CD14-positive monocyte (primary cell): ENCODE measurements around the gene IL19. TPM values are rescaled to one million over a fixed set of nuclear protein-coding genes. Genes with fewer than 3 reads are reported as not detected.
"Not testable (repeated sequence)": the region's sequence is repeated elsewhere in the genome, so short reads cannot be mapped to it uniquely, and the experiment has no call there.

Source experiments
- DNase-seq, 3 donors: peaks; one replicate each; pipeline ENCODE4 v3.0.0-alpha.2; 2011 to 2022
- H2AFZ ChIP-seq: 2 replicates; pipeline ENCODE4 v1.6.0; 2012; ENCODE audit warnings: mild to moderate bottlenecking, low read depth, low read length, inconsistent platforms; ENCODE audit not compliant: insufficient read depth, poor library complexity, severe bottlenecking
- H3K27ac ChIP-seq, 2 donors: 1 replicate in 1 of 2; 2 replicates in 1 of 2; pipeline ENCODE4 v1.5.1; 2012 to 2013; ENCODE audit warnings: low read length in 2 of 2, control low read depth in 1 of 2, inconsistent platforms in 1 of 2, low read depth in 1 of 2, mild to moderate bottlenecking in 1 of 2
- H3K27me3 ChIP-seq, 2 donors: one replicate each; pipeline versions ENCODE4 v1.6.0 to v1.6.1; 2011 to 2013; ENCODE audit warnings: low read length in 2 of 2; ENCODE audit not compliant: control insufficient read depth in 2 of 2, insufficient read depth in 2 of 2
- H3K36me3 ChIP-seq, 2 donors: replicated peaks in 1 of 2; 1 replicate in 1 of 2; 2 replicates in 1 of 2; pipeline versions ENCODE4 v1.5.1 to v1.6.1; 2012 to 2013; ENCODE audit warnings: low read length in 2 of 2, control low read depth in 1 of 2, inconsistent platforms in 1 of 2, mild to moderate bottlenecking in 1 of 2; ENCODE audit not compliant: insufficient read depth in 2 of 2, control insufficient read depth in 1 of 2
- H3K4me1 ChIP-seq, 2 donors: 1 replicate in 1 of 2; 2 replicates in 1 of 2; pipeline versions ENCODE4 v1.5.1 to v1.6.1; 2012 to 2013; ENCODE audit warnings: low read length in 2 of 2, control low read depth in 1 of 2, inconsistent platforms in 1 of 2, mild to moderate bottlenecking in 1 of 2, moderate library complexity in 1 of 2; ENCODE audit not compliant: insufficient read depth in 2 of 2, control insufficient read depth in 1 of 2
- H3K4me2 ChIP-seq: replicated peaks from 2 replicates; pipeline ENCODE3; 2012; ENCODE audit warnings: low read length, moderate library complexity, mild to moderate bottlenecking; ENCODE audit not compliant: poor library complexity, severe bottlenecking; ENCODE audit errors: extremely low read depth
- H3K4me3 ChIP-seq, 3 experiments: fragments of 200-600 bp in 1 of 3; sonication (generic) in 1 of 3; replicated peaks in 1 of 3; 1 replicate in 2 of 3; 2 replicates in 1 of 3; pipeline ENCODE4 v1.5.1; 2011 to 2013; ENCODE audit warnings: low read length in 3 of 3, mild to moderate bottlenecking in 3 of 3, control low read depth in 2 of 3, low read depth in 2 of 3, inconsistent platforms in 1 of 3, moderate library complexity in 1 of 3
- H3K79me2 ChIP-seq: 2 replicates; pipeline ENCODE4 v1.6.0; 2012; ENCODE audit warnings: mild to moderate bottlenecking, control low read depth, inconsistent platforms, low read length, moderate library complexity; ENCODE audit not compliant: insufficient read depth
- H3K9ac ChIP-seq: 2 replicates; pipeline ENCODE4 v1.6.0; 2017; ENCODE audit warnings: low read length, mild to moderate bottlenecking; ENCODE audit not compliant: insufficient read depth, poor library complexity, severe bottlenecking
- H3K9me3 ChIP-seq, 2 donors: replicated peaks in 1 of 2; 1 replicate in 1 of 2; 2 replicates in 1 of 2; pipeline versions ENCODE4 v1.5.1 to v1.6.1; 2012 to 2013; ENCODE audit warnings: low read length in 2 of 2, control low read depth in 1 of 2; ENCODE audit not compliant: control insufficient read depth in 1 of 2, insufficient read depth in 1 of 2
- H4K20me1 ChIP-seq: 2 replicates; pipeline ENCODE4 v1.6.0; 2012; ENCODE audit warnings: mild to moderate bottlenecking, low read length, control low read depth, moderate library complexity; ENCODE audit not compliant: insufficient read depth
- H3K27ac Mint-ChIP-seq, 7 donors: one replicate each; pipeline ENCODE4 v1.8.0; 2020; ENCODE audit warnings: mild to moderate bottlenecking in 7 of 7, mixed read lengths in 7 of 7, moderate library complexity in 6 of 7, inconsistent platforms in 2 of 7
- H3K27me3 Mint-ChIP-seq, 3 donors: one replicate each; pipeline ENCODE4 v1.8.0; 2021 to 2022; ENCODE audit warnings: low read depth in 3 of 3, mild to moderate bottlenecking in 3 of 3, mixed read lengths in 3 of 3, moderate library complexity in 3 of 3, inconsistent platforms in 1 of 3
- H3K36me3 Mint-ChIP-seq, 2 donors: one replicate each; pipeline ENCODE4 v1.8.0; 2020; ENCODE audit warnings: mixed read lengths in 2 of 2, inconsistent platforms in 1 of 2, mild to moderate bottlenecking in 1 of 2
- H3K4me1 Mint-ChIP-seq: one replicate; pipeline ENCODE4 v1.8.0; 2020; ENCODE audit warnings: mild to moderate bottlenecking, mixed read lengths
- H3K4me3 Mint-ChIP-seq, 2 donors: one replicate each; pipeline ENCODE4 v1.8.0; 2020; ENCODE audit warnings: mild to moderate bottlenecking in 2 of 2, mixed read lengths in 2 of 2, moderate library complexity in 1 of 2
- H3K9me3 Mint-ChIP-seq, 7 donors: one replicate each; pipeline ENCODE4 v1.8.0; 2020 to 2022; ENCODE audit warnings: mixed read lengths in 7 of 7, mild to moderate bottlenecking in 6 of 7, moderate library complexity in 6 of 7, inconsistent platforms in 2 of 7
- WGBS: methylation state at CpG from one replicate; pipeline ENCODE4 v1.1.5; 2013; ENCODE audit warnings: missing lambda C conversion rate; ENCODE audit not compliant: insufficient coverage; 5-methylcytosine and 5-hydroxymethylcytosine counted together
- intact Hi-C, 2 donors: fragments of 100-400 bp; cut with micrococcal nuclease; formaldehyde crosslinking; loops; one replicate each; pipeline versions ENCODE4 v1.15.0 to v1.15.1; 2023
- polyA plus RNA-seq, 3 donors: library from polyadenylated mRNA; depleted of rRNA in 1 of 3; unstranded in 2 of 3; stranded (reverse) in 1 of 3; fragments of 300-500 nt in 2 of 3; fragments of >200 nt in 1 of 3; fragmentation: Illumina TruSeq in 2 of 3; gene quantifications; 1 replicate in 2 of 3; 2 replicates in 1 of 3; pipeline ENCODE4 v1.2.3, GENCODE V29; 2012 to 2021
- TF ChIP-seq, protein P1 (sequence below): fragments of 200-600 bp; IDR thresholded peaks from one replicate; pipeline ENCODE4 v1.8.0; 2022; ENCODE audit warnings: antibody characterized with exemption, mild to moderate bottlenecking

IL19 gene
- polyA plus RNA-seq, 3 donors = 0.41 TPM; not detected in 2

DNA sequence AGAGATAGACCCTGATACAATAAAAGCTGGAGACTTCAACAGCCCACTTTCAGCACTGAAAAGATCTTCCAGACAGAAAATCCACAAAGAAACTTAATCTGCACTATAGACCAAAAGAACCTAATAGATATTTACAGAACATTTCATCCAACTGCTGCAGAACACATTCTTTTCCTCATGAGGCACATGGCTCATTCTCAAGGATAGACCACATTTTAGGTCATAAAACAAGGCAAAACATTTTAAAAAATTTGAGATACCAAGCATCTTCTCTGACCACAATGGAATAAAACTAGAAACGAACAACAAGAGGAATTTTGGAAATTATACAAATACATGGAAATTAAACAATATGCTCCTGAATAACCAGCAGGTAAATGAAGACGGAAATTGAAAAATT, 79.8 kb downstream of the IL19 start:
- Histone ChIP-seq H3K4me2 (no peak overlapping the region), H3K4me1 (no peaks in the 10 kb centered on the region), H2AFZ (no peak overlapping the region), H3K27ac (no peak overlapping the region), H3K36me3 (no peaks in the 10 kb centered on the region), H4K20me1 (no peaks in the 10 kb centered on the region), H3K9me3 (no peaks in the 10 kb centered on the region), H3K9ac (no peak overlapping the region), H3K79me2 (no peaks in the 10 kb centered on the region), H3K27me3 (no peaks in the 10 kb centered on the region), H3K4me3 (no peak overlapping the region)
- Mint-ChIP-seq H3K36me3 (no peaks in the 10 kb centered on the region), H3K27ac (no peak overlapping the region), H3K4me3 (no peak overlapping the region), H3K9me3 (peaks cover 0 to 8% (median 0%) of the 10 kb centered on the region in 7 donors), H3K4me1 (peaks cover 5% of the 10 kb centered on the region), H3K27me3 (peaks cover 2 to 5% (median 3%) of the 10 kb centered on the region in 3 donors)
- intact Hi-C loops = no loop called here
- DNase-seq = no peak
- TF ChIP-seq, protein P1, sequence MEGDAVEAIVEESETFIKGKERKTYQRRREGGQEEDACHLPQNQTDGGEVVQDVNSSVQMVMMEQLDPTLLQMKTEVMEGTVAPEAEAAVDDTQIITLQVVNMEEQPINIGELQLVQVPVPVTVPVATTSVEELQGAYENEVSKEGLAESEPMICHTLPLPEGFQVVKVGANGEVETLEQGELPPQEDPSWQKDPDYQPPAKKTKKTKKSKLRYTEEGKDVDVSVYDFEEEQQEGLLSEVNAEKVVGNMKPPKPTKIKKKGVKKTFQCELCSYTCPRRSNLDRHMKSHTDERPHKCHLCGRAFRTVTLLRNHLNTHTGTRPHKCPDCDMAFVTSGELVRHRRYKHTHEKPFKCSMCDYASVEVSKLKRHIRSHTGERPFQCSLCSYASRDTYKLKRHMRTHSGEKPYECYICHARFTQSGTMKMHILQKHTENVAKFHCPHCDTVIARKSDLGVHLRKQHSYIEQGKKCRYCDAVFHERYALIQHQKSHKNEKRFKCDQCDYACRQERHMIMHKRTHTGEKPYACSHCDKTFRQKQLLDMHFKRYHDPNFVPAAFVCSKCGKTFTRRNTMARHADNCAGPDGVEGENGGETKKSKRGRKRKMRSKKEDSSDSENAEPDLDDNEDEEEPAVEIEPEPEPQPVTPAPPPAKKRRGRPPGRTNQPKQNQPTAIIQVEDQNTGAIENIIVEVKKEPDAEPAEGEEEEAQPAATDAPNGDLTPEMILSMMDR = no peak
- no CpG with 5 or more reads among the region's 2 CpGs for WGBS

DNA sequence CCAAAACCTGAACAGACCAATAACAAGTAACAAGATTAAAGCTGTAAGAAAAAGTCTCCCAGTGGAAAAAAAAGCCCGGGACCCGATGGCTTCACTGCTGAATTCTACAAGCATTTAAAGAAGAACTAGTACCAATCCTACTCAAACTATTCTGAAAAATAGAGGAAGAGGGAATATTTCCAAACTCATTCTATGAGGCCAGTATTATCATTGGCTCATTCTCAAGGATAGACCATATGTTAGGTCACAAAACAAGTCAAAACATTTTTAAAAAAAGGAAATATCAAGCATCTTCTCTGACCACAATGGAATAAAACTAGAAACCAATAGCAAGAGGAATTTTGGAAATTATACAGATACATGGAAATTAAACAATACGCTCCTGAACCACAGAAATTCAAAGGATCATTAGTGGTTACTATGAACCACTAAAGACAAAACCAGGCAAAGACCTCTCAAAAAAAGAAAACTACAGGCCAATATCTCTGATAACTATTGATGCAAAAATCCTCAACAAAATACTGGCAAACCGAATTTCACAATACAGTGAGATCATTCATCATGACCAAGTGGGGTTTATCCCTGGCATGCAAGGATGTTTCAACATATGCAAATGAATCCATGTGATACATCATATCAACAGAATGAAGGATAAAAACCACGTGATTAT, 80.9 kb downstream of the IL19 start:
- Histone ChIP-seq H3K27ac (no peak overlapping the region), H3K4me2 (no peak overlapping the region), H3K9ac (no peak overlapping the region), H3K9me3 (no peaks in the 10 kb centered on the region), H3K4me3 (no peak overlapping the region), H4K20me1 (no peaks in the 10 kb centered on the region), H3K27me3 (no peaks in the 10 kb centered on the region), H3K4me1 (no peaks in the 10 kb centered on the region), H3K79me2 (no peaks in the 10 kb centered on the region), H2AFZ (no peak overlapping the region), H3K36me3 (no peaks in the 10 kb centered on the region)
- no CpG with 5 or more reads among the region's 5 CpGs for WGBS
- H3K36me3 Mint-ChIP-seq = no peaks in the 10 kb centered on the region
- peaks cover 0 to 8% (median 0%) of the 10 kb centered on the region in 7 donors for H3K9me3 Mint-ChIP-seq
- peaks cover 9% of the 10 kb centered on the region for H3K4me1 Mint-ChIP-seq
- peak; percentile 38 to 85 (median 69) for DNase-seq
- peaks cover 2 to 5% (median 3%) of the 10 kb centered on the region in 3 donors for H3K27me3 Mint-ChIP-seq
- H3K27ac Mint-ChIP-seq = peak overlapping the region in 4 of 7 donors; percentile 4 to 59 (median 17)
- intact Hi-C loops = no loop called here
- TF ChIP-seq, protein P1 = no peak
- H3K4me3 Mint-ChIP-seq = no peak overlapping the region

DNA sequence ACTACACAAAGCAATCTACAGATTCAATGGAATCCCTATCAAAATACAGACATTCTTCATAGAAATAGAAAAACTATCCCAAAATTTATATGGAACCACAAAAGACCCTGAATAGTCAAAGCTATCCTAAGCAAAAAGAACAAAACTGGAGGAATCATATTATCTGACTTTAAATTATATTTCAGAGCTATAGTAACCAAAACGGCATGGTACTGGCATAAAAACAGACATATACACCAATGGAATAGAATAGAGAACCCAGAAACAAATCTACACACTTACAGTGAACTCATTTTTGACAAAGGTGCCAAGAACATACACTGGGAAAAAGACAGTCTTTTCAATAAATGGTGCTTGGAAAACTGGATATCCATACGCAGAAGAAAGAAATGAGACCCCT, 82.1 kb downstream of the IL19 start:
- H3K4me3 Mint-ChIP-seq, intact Hi-C loops, H3K9ac ChIP-seq, H3K4me1 Mint-ChIP-seq, H3K27me3 Mint-ChIP-seq, H2AFZ ChIP-seq, H3K27ac ChIP-seq, H3K36me3 ChIP-seq, DNase-seq, H3K36me3 Mint-ChIP-seq, H3K4me3 ChIP-seq, H3K4me1 ChIP-seq, H3K79me2 ChIP-seq, H3K4me2 ChIP-seq, H3K27me3 ChIP-seq, H3K9me3 ChIP-seq, H3K27ac Mint-ChIP-seq, H3K9me3 Mint-ChIP-seq, H4K20me1 ChIP-seq: not testable (repeated sequence)
- WGBS = no CpG with 5 or more reads among the region's 2 CpGs
